A549 (cell line): ENCODE data around the gene SLIT3. TPM values are rescaled to one million over a fixed set of nuclear protein-coding genes. Genes with fewer than 3 reads are reported as not detected.

ENCODE experiments used
- ATAC-seq, 2 experiments: fragments of 200-7000 bp in 1 of 2; fragments of >200 bp in 1 of 2; cut with Nextera tagmentation in 1 of 2; cut with Tn5 transposase in 1 of 2; 3 replicates each; pipeline versions ENCODE4 v1.8.0 to v1.9.1; 2018 to 2020; ENCODE audit warnings: mild to moderate bottlenecking in 1 of 2, moderate library complexity in 1 of 2
- CTCF ChIA-PET: fragments of 300-600 bp; sonication (Branson Sonifier 250); formaldehyde crosslinking; extraction: SDS; loops from one replicate; lab custom pipeline; 2021; ENCODE audit warnings: antibody characterized with exemption, inconsistent platforms; lab: Yijun Ruan, JAX
- POLR2A ChIA-PET: fragments of 350-600 bp; formaldehyde crosslinking; extraction: SDS; loops from one replicate; lab custom pipeline; 2021; ENCODE audit warnings: antibody characterized with exemption, inconsistent platforms; lab: Yijun Ruan, JAX
- DNase-seq, 2 experiments: peaks; one replicate each; pipeline versions ENCODE4 v3.0.0 to v3.0.0-alpha.2; 2011 to 2016; ENCODE audit warnings: low read depth in 1 of 2, low spot score in 1 of 2
- FAIRE-seq: peaks from 2 replicates; lab custom pipeline; 2011; peaks lifted over from hg19 to GRCh38; lab: Jason Lieb, UNC
- H3K27ac ChIP-seq, 2 experiments: fragments of >200 bp; sonication (Bioruptor Twin); formaldehyde crosslinking; 3 replicates each; pipeline ENCODE4 v1.5.1; 2016 to 2017
- H3K4me1 ChIP-seq: fragments of >200 bp; sonication (Bioruptor Twin); formaldehyde crosslinking; 3 replicates; pipeline ENCODE4 v1.6.1; 2016
- H3K4me2 ChIP-seq: fragments of >200 bp; sonication (Bioruptor Twin); formaldehyde crosslinking; 3 replicates; pipeline ENCODE4 v1.6.1; 2016
- H3K4me3 ChIP-seq: fragments of >200 bp; sonication (Bioruptor Twin); formaldehyde crosslinking; 3 replicates; pipeline ENCODE4 v1.5.1; 2016
- H3K9me3 ChIP-seq: fragments of >200 bp; sonication (Bioruptor Twin); formaldehyde crosslinking; 3 replicates; pipeline ENCODE4 v1.6.1; 2016
- BHLHE40 ChIP-seq: IDR thresholded peaks from 2 replicates; pipeline ENCODE4 v1.6.1; 2012; ENCODE audit warnings: low read depth, low read length, inconsistent platforms
- CHD2 ChIP-seq: fragments of 150-350 bp; IDR thresholded peaks from 2 replicates; pipeline ENCODE4 v1.6.1; 2014; ENCODE audit warnings: low read length; ENCODE audit not compliant: partially characterized antibody
- EHMT2 ChIP-seq: fragments of 200-600 bp; sonication (generic); IDR thresholded peaks from 2 replicates; pipeline ENCODE4 v1.6.1; 2016; ENCODE audit warnings: antibody characterized with exemption, low read depth, mild to moderate bottlenecking, moderate library complexity
- ESRRA ChIP-seq: fragments of 150-350 bp; IDR thresholded peaks from 2 replicates; pipeline ENCODE4 v1.6.1; 2014; ENCODE audit warnings: mild to moderate bottlenecking, low read length, borderline replicate concordance
- HOXA7 ChIP-seq: fragments of 250-450 bp; sonication (Bioruptor Pico); IDR thresholded peaks from 2 replicates; pipeline ENCODE4 v1.5.0; 2020; ENCODE audit warnings: mild to moderate bottlenecking, moderate library complexity
- JUN ChIP-seq, 2 experiments: fragments of >200 bp; sonication (Bioruptor Twin); formaldehyde crosslinking; IDR thresholded peaks; 2 replicates in 1 of 2; 3 replicates in 1 of 2; pipeline ENCODE4 v1.6.1; 2016 to 2017
- JUNB ChIP-seq: fragments of >200 bp; sonication (Bioruptor Twin); formaldehyde crosslinking; IDR thresholded peaks from 2 replicates; pipeline ENCODE4 v1.6.1; 2016
- KDM1A ChIP-seq: fragments of 200-600 bp; sonication (generic); IDR thresholded peaks from 2 replicates; pipeline ENCODE4 v1.6.1; 2016; ENCODE audit warnings: low read depth, mild to moderate bottlenecking
- MYC ChIP-seq: IDR thresholded peaks from 2 replicates; pipeline ENCODE4 v1.6.1; 2012; ENCODE audit warnings: mild to moderate bottlenecking, inconsistent platforms, low read length, improper control_type of control experiment, borderline replicate concordance
- NFE2L2 ChIP-seq: fragments of 150-350 bp; conservative IDR thresholded peaks from 2 replicates; pipeline ENCODE4 v1.6.1; 2014; ENCODE audit warnings: low read length
- NPAS2 ChIP-seq: fragments of 250-450 bp; sonication (Bioruptor Pico); IDR thresholded peaks from 2 replicates; pipeline ENCODE4 v1.8.0; 2022; ENCODE audit warnings: mild to moderate bottlenecking, moderate library complexity, borderline replicate concordance
- RAD21 ChIP-seq, 2 experiments: fragments of >200 bp in 1 of 2; sonication (Bioruptor Twin) in 1 of 2; formaldehyde crosslinking in 1 of 2; IDR thresholded peaks in 1 of 2; conservative IDR thresholded peaks in 1 of 2; 2 replicates in 1 of 2; 3 replicates in 1 of 2; pipeline ENCODE4 v1.6.1; 2012 to 2018; ENCODE audit warnings: inconsistent platforms in 1 of 2
- RCOR1 ChIP-seq: fragments of 150-350 bp; IDR thresholded peaks from 2 replicates; pipeline ENCODE4 v1.6.1; 2014; ENCODE audit warnings: antibody characterized with exemption, low read length, low read depth
- REST ChIP-seq: fragments of 200-600 bp; sonication (generic); IDR thresholded peaks from 2 replicates; pipeline ENCODE4 v1.6.1; 2016; ENCODE audit warnings: antibody characterized with exemption, mild to moderate bottlenecking, moderate library complexity
- SREBF2 ChIP-seq: fragments of 450-650 bp; IDR thresholded peaks from 2 replicates; pipeline ENCODE4 v1.6.1; 2014; ENCODE audit warnings: mild to moderate bottlenecking, moderate library complexity
- TFCP2L1 ChIP-seq: fragments of 250-450 bp; sonication (Bioruptor Pico); IDR thresholded peaks from 2 replicates; pipeline ENCODE4 v1.5.0; 2021; ENCODE audit warnings: mild to moderate bottlenecking
- USF2 ChIP-seq: fragments of 450-650 bp; IDR thresholded peaks from 2 replicates; pipeline ENCODE4 v1.6.1; 2014; ENCODE audit warnings: antibody characterized with exemption
- ZSCAN20 ChIP-seq: fragments of 250-450 bp; sonication (Bioruptor Pico); IDR thresholded peaks from 2 replicates; pipeline ENCODE4 v1.8.0; 2022; ENCODE audit warnings: mild to moderate bottlenecking, moderate library complexity
- WGBS: methylation state at CpG from one replicate; pipeline ENCODE4 v1.1.6; 2017; ENCODE audit errors: missing lambda C conversion rate; 5-methylcytosine and 5-hydroxymethylcytosine counted together
- polyA plus RNA-seq, 4 experiments: library from polyadenylated mRNA; depleted of rRNA in 3 of 4; stranded (reverse); fragments of >200 nt; fragmentation: RNase III in 1 of 4; extraction: RNeasy Plus Mini Kit Qiagen cat#74134 plus additional on column Dnase treatment in 1 of 4; gene quantifications; 2 replicates in 3 of 4; 3 replicates in 1 of 4; pipeline ENCODE4 v1.2.3, GENCODE V29; 2011 to 2017

SLIT3 gene
- polyA plus RNA-seq, 2 of the 4 experiments (the other 2 are of a cell fraction): 12.7 to 22.9 TPM

- TF ChIP-seq REST (no peak), KDM1A (no peak), MYC (no peak), HOXA7 (CRISPR knock-in tag) (no peak)
Observed at GRCh38 chr5:168897387-168898122, 403.4 kb downstream of the SLIT3 start (continued).

- no peak for FAIRE-seq
- WGBS: 77% methylated on average over 5 of the region's 5 CpGs
- Histone ChIP-seq H3K4me1 (no peaks in the 10 kb centered on the region), H3K4me3 (no peak overlapping the region), H3K27ac (no peak overlapping the region), H3K9me3 (no peaks in the 10 kb centered on the region), H3K4me2 (no peak overlapping the region)
- no peak for ATAC-seq
- ChIA-PET POLR2A (no interaction called here), CTCF (no interaction called here)
- DNase-seq: no peak
- TF ChIP-seq USF2 (no peak), NFE2L2 (no peak), CHD2 (no peak), JUNB (no peak), RCOR1 (no peak), MYC (no peak), JUN (IDR thresholded peaks at IDR 0.05) (no peak), KDM1A (no peak), TFCP2L1 (CRISPR knock-in tag) (no peak), SREBF2 (no peak), NPAS2 (CRISPR knock-in tag) (no peak), ZSCAN20 (no peak), BHLHE40 (no peak), ESRRA (no peak), RAD21 (conservative IDR thresholded peaks at IDR 0.05 in 1 of 2, IDR thresholded peaks at IDR 0.05 in 1 of 2) (no peak)
Observed at GRCh38 chr5:168895295-168896071, 405.5 kb downstream of the SLIT3 start.

DNA sequence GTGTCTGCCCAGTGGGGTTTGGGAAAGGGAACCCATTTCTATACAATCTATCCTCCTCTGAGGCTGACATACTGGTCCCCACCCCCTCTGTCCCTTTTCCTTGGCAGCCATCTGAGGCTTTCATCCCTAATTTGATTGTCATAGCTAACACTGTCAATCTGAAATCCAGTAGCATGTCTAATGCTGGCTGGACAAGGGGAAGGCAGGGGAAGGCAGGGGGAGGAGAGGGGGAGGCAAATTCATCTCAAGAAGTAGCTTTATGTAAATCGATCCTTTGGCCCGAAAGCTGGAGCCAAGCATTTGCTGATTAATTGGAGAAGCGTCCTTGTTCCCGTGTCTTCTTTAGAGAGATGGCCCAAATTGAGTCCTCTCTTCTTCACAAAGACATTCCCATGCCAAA is 407.7 kb downstream of the SLIT3 start:
- H3K9me3 ChIP-seq: no peaks in the 10 kb centered on the region
- H3K4me1 ChIP-seq: no peaks in the 10 kb centered on the region
- no peak for TF ChIP-seq EHMT2
- no peak overlapping the region for H3K4me3 ChIP-seq
- no peak for ATAC-seq
- no peak overlapping the region for H3K27ac ChIP-seq
- POLR2A ChIA-PET: no interaction called here
- WGBS: 89% methylated on average over 4 of the region's 4 CpGs
- no peak for DNase-seq
- H3K4me2 ChIP-seq: no peak overlapping the region
- FAIRE-seq: no peak
- CTCF ChIA-PET: interaction anchor here (0.6 to 1.0 kb wide), 2 partner anchors 13 to 827 kb away, joined by 3 to 4 read pairs; no protein-coding TSS in a partner anchor
